Thymus (tissue), 11 donors: ENCODE measurements around the gene MYO1A. TPM values are rescaled to one million over a fixed set of nuclear protein-coding genes. Genes with fewer than 3 reads are reported as not detected.
"Not testable (repeated sequence)": the region's sequence is repeated elsewhere in the genome, so short reads cannot be mapped to it uniquely, and the experiment has no call there.

Experiments used
- DNase-seq, 9 donors: peaks; one replicate each; pipeline ENCODE4 v3.0.0-alpha.2; 2013; ENCODE audit warnings: low spot score in 9 of 9, low read depth in 6 of 9, missing footprints in 1 of 9
- H3K27ac ChIP-seq, 2 donors: one replicate each; pipeline ENCODE4 v1.5.1; 2013; ENCODE audit warnings: control low read depth in 1 of 2, low read depth in 1 of 2, low read length in 1 of 2, mild to moderate bottlenecking in 1 of 2, moderate library complexity in 1 of 2
- H3K27me3 ChIP-seq, 2 donors: one replicate each; pipeline ENCODE4 v1.5.1; 2013; ENCODE audit warnings: low read length in 1 of 2; ENCODE audit not compliant: control insufficient read depth in 2 of 2, insufficient read depth in 1 of 2
- H3K36me3 ChIP-seq, 2 donors: one replicate each; pipeline ENCODE4 v1.5.1; 2013; ENCODE audit warnings: low read length in 1 of 2, mild to moderate bottlenecking in 1 of 2, moderate library complexity in 1 of 2; ENCODE audit not compliant: control insufficient read depth in 2 of 2, insufficient read depth in 2 of 2
- H3K4me1 ChIP-seq, 2 donors: one replicate each; pipeline ENCODE4 v1.5.1; 2013; ENCODE audit warnings: low read length in 2 of 2; ENCODE audit not compliant: control insufficient read depth in 2 of 2, insufficient read depth in 2 of 2
- H3K4me3 ChIP-seq, 2 donors: one replicate each; pipeline ENCODE4 v1.5.1; 2013; ENCODE audit warnings: low read length in 2 of 2, control low read depth in 1 of 2, mild to moderate bottlenecking in 1 of 2
- H3K9me3 ChIP-seq, 2 donors: one replicate each; pipeline ENCODE4 v1.5.1; 2013; ENCODE audit warnings: low read length in 1 of 2, mild to moderate bottlenecking in 1 of 2; ENCODE audit not compliant: control insufficient read depth in 2 of 2, insufficient read depth in 1 of 2
- WGBS: extraction: QIAGEN DNeasy Blood & Tissue Kit; methylation state at CpG from one replicate; pipeline ENCODE4 v1.1.7; 2013; 5-methylcytosine and 5-hydroxymethylcytosine counted together
- polyA plus RNA-seq: library from polyadenylated mRNA; stranded (reverse); fragments of 200-250 nt; gene quantifications from one replicate; pipeline ENCODE4 v1.2.3, GENCODE V29; 2013
- total RNA-seq: library from RNA; stranded (reverse); fragments of 120-200 nt; gene quantifications from one replicate; pipeline ENCODE4 v1.2.4, GENCODE V29; 2013
- donor health status: healthy.

Gene MYO1A
- total and polyA plus RNA-seq, 2 donors: 0.52 to 1.1 TPM

DNA sequence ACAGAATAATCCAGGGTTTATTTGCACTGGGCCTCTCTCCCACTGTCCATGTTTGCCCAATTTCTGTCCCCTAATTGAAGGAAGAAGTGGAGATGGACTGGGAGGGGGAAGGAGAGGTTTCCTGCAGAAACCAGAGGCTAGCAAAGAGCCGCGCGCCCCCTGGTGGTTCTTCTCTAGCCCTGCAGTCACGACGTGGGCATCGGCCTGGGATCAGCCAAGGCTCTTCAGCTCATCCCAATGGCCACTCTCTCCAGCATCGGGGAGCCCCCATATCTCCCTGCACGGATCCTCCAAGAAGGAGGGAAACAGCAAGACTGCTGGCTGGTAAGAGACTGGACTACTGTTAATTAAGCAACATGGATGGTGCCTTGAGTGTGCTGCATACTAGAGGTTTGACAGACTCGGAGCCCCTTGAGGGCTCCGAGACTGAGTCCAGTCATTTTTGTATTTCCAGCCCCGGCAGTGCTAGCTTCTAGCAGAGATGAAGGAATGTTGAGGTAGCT lies 62.3 kb downstream of the MYO1A start:
- peak in 5 of 9 donors; percentile 54 to 78 (median 67) for DNase-seq
- H3K27me3 ChIP-seq: no peaks in the 10 kb centered on the region

DNA sequence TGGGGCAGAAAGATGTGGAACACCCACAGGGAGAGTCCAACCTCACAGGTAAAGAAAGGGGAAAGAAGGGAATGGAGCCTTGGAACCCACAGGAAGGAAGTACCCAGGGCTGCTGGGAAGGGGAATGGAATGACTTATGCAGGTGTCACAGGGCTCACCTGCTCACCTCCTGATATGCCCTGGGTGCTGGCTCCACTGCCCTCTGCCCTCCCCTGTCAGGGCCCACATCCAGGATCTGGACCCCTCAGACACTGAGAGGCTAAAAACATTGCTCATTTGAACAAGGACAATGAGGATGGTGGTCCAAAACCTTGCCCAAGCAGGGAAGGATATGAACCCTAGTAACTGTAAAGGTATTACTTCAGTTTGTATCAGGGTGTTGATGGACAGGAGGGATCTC lies 62.9 kb downstream of the MYO1A start:
- no peaks in the 10 kb centered on the region for H3K9me3 ChIP-seq
- no peak overlapping the region for H3K4me3 ChIP-seq
- H3K4me1 ChIP-seq: peaks cover 0 to 37% of the 10 kb centered on the region in 2 donors
- no peak overlapping the region for H3K27ac ChIP-seq
- no peak for DNase-seq
- no peaks in the 10 kb centered on the region for H3K27me3 ChIP-seq
- no peaks in the 10 kb centered on the region for H3K36me3 ChIP-seq

More for the DNA sequence above, 62.3 kb downstream of the MYO1A start:
- Histone ChIP-seq H3K9me3 (no peaks in the 10 kb centered on the region), H3K4me3 (no peak overlapping the region), H3K27ac (no peak overlapping the region), H3K4me1 (peaks cover 0 to 37% of the 10 kb centered on the region in 2 donors), H3K36me3 (no peaks in the 10 kb centered on the region)
- WGBS: 28% methylated on average over 11 of the region's 11 CpGs

DNA sequence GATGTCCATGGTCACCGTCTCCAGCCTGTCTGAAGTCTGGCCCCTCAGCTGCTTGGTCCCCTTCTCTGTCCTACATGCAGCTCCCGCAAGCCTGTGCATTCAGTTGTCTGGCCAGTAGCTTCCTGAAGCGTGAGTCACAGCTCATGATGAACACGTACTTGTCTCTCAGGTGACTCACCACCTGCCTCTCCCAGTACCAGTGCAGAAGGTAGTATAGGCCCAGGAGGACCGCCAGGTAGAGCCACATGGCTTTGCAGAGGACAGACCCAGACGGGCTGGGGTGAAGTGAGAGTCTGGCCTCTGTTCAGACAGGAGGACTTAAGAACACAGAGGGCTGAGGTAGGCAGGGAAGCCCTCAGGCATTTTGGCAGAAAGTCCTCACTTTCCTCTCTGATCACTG lies 64.2 kb downstream of the MYO1A start:
- DNase-seq, H3K36me3 ChIP-seq, H3K4me3 ChIP-seq, H3K27me3 ChIP-seq, H3K9me3 ChIP-seq: not testable (repeated sequence)
- Histone ChIP-seq H3K4me1 (peaks cover 0 to 27% of the 10 kb centered on the region in 2 donors), H3K27ac (peak overlapping the region in 1 of 2 donors; percentile 57)
- WGBS: 86% methylated on average over 5 of the region's 6 CpGs

DNA sequence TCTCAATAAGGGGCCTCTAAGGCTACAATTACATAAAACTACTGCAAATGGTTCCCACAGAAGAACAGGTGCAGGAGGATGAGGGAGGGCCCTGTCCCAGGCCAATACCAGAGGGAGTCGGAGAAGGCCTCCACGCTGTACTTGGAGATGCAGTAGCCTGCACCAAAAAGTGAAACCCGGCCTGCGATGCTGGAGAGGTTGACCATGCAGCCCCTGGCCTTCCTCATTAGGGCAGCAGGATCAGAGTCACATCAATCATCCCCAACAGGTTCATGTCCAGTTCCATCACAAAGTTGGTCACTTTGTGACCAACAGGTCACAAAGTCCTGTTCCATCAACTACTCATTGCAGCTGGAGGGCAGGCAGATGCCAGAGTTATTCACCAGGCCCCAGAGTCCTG lies 66.5 kb downstream of the MYO1A start:
- peaks cover 0 to 25% of the 10 kb centered on the region in 2 donors for H3K4me1 ChIP-seq
- H3K27me3 ChIP-seq: no peaks in the 10 kb centered on the region
- 96% methylated on average over 4 of the region's 4 CpGs for WGBS
- no peaks in the 10 kb centered on the region for H3K36me3 ChIP-seq
- H3K4me3 ChIP-seq: no peak overlapping the region
- DNase-seq: no peak
- no peaks in the 10 kb centered on the region for H3K9me3 ChIP-seq
- no peak overlapping the region for H3K27ac ChIP-seq

DNA sequence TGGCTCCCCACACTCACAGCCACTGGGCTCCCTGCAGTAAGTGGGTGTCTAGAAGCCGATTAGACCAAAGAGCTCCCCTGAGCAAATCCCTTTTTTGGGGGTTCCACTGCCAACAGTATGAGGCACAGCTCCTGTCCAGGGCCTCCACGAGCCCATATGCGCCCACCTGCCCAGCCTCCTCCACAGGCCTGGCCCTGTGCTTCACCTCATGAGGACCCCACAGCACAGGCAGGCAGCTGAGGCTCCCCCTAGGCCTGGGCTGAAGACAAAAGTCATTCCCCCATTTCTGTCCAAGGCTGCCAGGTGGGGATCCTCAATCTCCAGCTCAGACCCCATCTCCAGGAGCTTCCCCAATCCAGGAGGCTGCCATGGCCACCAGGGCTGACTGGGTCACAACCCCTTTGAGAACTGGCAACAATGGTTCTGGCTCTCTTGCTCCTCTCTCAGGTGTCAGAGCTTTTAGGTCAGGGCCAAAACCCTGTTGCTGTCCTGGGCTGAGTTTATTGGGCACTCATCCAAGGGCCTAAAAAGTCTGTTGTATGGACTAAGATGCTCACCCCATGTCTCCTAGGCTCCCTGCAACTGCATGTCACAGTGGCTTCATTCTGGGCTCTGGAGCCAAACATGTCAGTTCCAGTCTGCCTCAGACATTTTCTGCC lies 67.2 kb downstream of the MYO1A start:
- not testable (repeated sequence) for H3K36me3 ChIP-seq, H3K27me3 ChIP-seq, H3K27ac ChIP-seq, H3K4me3 ChIP-seq, DNase-seq, H3K9me3 ChIP-seq
- peaks cover 0 to 18% of the 10 kb centered on the region in 2 donors for H3K4me1 ChIP-seq
- WGBS: 93% methylated on average over 3 of the region's 3 CpGs

DNA sequence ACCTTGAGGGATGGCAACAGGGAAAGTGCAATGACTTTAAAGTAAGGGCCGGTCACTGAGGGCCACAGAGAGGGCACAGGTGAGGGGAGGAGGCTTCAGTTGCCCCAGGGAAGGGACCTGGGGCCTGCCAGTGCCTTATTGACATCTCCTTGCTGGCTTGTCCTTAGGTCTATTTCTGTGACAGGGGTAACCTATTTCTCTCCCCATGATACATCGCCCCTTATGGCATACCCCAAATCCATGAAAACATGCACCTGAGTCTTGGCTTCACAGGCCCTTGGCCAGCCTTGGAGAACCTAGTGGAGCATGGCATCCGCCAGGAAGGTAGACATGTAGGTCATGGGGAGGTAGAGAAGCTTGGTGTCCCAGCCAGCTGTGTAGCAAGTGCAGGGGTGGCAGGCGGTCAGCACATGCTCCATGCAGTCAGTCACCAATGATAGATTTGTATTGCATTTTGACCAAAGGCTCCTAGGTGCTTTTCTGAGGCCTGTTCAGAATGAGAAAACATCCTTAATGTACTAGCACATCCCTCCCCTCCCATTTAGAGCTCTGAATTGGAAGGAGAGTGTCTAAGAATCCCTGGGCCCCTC lies 68.9 kb downstream of the MYO1A start:
- WGBS: 98% methylated on average over 4 of the region's 4 CpGs
- no peaks in the 10 kb centered on the region for H3K36me3 ChIP-seq
- no peak for DNase-seq
- H3K27ac ChIP-seq: no peak overlapping the region
- H3K4me3 ChIP-seq: no peak overlapping the region
- no peaks in the 10 kb centered on the region for H3K27me3 ChIP-seq
- H3K9me3 ChIP-seq: no peaks in the 10 kb centered on the region
- peaks cover 0 to 4% of the 10 kb centered on the region in 2 donors for H3K4me1 ChIP-seq

DNA sequence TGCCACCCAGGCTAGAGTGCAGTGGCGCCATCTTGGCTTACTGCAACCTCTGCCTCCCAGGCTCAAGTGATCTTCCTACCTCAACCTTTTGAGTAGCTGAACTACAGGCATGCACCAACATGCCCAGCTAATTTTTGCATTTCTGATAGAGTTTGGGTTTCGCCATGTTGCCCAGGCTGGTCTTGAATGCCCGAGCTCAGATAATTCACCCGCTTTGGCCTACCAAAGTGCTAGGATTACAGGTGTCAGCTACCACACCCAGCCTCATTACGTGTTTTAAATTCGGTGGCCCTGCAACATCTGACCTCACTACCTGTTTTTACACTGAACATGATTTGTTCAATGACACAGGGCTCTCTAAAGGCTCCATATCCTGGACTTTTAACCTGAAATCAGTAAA lies 69.7 kb downstream of the MYO1A start:
- no peak overlapping the region for H3K4me3 ChIP-seq
- no peaks in the 10 kb centered on the region for H3K27me3 ChIP-seq
- H3K4me1 ChIP-seq: no peaks in the 10 kb centered on the region
- WGBS: 96% methylated on average over 6 of the region's 6 CpGs
- DNase-seq: no peak
- no peak overlapping the region for H3K27ac ChIP-seq
- H3K36me3 ChIP-seq: no peaks in the 10 kb centered on the region
- H3K9me3 ChIP-seq: no peaks in the 10 kb centered on the region

DNA sequence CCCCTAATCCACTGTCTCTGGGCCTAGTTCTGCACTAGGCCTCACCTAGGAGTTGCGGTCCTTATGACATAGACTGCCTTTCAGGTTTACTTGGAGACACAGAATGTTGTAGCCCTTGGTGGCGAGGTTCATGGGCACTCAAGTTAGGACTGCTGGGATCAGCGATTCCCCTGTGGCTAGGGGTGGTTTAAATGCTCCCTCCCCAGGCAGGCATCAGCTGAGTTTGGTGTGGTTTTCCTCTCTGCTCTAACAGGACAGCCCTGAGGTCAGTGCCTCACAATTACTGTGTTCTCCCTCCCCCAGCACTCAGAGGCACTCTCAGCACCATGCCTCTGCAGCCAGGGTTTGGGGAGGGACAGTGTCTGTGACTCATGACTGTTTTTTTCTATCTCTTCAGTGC lies 70.3 kb downstream of the MYO1A start:
- Histone ChIP-seq H3K9me3 (no peaks in the 10 kb centered on the region), H3K4me3 (no peak overlapping the region), H3K36me3 (no peaks in the 10 kb centered on the region), H3K4me1 (no peaks in the 10 kb centered on the region), H3K27me3 (no peaks in the 10 kb centered on the region), H3K27ac (no peak overlapping the region)
- WGBS: 98% methylated on average over 3 of the region's 3 CpGs
- DNase-seq: no peak
